ENCODE results near the gene GPR108.

DNA sequence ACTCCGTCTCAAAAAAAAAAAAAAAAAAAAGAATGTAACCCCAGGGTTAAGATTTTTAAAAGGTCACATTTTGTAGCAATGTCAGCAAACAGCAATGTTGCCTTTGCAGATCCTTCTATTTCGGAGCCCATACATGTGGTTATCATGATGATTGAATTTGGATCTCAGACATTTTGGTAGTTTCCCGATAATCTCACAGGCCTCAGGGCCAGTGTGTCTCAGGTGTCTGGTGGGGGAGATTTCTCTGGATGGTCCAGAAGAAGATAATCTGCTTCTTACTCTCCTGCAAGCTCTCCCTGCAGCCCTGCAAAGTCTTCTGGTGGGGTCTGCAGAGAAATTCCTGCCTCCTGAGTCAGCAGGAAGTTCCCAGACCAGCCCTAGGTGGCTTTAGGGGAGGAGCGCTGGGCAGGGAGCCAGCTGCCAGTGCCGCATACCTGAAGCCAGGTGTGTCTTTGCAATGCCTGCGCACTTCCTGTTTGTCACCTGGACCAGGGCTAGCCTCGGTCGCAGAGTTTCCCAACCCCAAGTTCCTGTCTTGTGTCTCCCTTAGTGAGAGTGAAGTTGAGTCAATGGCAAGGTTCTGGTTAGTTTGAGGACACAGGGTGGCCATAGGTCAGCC is 28.5 kb upstream of the GPR108 start:
- TF ChIP-seq, protein P1, sequence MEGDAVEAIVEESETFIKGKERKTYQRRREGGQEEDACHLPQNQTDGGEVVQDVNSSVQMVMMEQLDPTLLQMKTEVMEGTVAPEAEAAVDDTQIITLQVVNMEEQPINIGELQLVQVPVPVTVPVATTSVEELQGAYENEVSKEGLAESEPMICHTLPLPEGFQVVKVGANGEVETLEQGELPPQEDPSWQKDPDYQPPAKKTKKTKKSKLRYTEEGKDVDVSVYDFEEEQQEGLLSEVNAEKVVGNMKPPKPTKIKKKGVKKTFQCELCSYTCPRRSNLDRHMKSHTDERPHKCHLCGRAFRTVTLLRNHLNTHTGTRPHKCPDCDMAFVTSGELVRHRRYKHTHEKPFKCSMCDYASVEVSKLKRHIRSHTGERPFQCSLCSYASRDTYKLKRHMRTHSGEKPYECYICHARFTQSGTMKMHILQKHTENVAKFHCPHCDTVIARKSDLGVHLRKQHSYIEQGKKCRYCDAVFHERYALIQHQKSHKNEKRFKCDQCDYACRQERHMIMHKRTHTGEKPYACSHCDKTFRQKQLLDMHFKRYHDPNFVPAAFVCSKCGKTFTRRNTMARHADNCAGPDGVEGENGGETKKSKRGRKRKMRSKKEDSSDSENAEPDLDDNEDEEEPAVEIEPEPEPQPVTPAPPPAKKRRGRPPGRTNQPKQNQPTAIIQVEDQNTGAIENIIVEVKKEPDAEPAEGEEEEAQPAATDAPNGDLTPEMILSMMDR (IDR thresholded peaks at IDR 0.05) = no peak
- TF ChIP-seq POLR2A (IDR thresholded peaks at IDR 0.05) = no peak
